NB4 (cell line): Measurements from ENCODE around the gene CYTH3.

Experiments
- DNase-seq: peaks from one replicate; pipeline ENCODE4 v3.0.0; 2010; ENCODE audit warnings: low read depth
- H3K4me3 ChIP-seq: one replicate; pipeline ENCODE4 v1.5.1; 2011; ENCODE audit warnings: mild to moderate bottlenecking, low read depth, low read length, moderate library complexity
- CTCF ChIP-seq: IDR thresholded peaks from one replicate; pipeline ENCODE4 v1.5.1; 2012; ENCODE audit warnings: low read depth, low read length
- MAX ChIP-seq: IDR thresholded peaks from 2 replicates; pipeline ENCODE4 v1.6.1; 2011; ENCODE audit warnings: low read depth, low read length
- MYC ChIP-seq: IDR thresholded peaks from 2 replicates; pipeline ENCODE4 v1.6.1; 2011; ENCODE audit warnings: low read depth, low read length
- POLR2A ChIP-seq: IDR thresholded peaks from 2 replicates; pipeline ENCODE4 v1.6.1; 2011; ENCODE audit warnings: mild to moderate bottlenecking; ENCODE audit not compliant: insufficient read length; ENCODE audit errors: extremely low read depth

Gene CYTH3

GRCh38 chr7:6273380-6273837 lies 985 bp upstream of the CYTH3 start:
- no peak overlapping the region for H3K4me3 ChIP-seq
- TF ChIP-seq MYC (no peak), POLR2A (no peak), CTCF (no peak), MAX (no peak)
- no peak for DNase-seq

- DNase-seq = peak; percentile 65
- TF ChIP-seq MAX (peak; percentile 17; the same call in 1 of the 2 replicates), MYC (no peak), CTCF (no peak)
- peak overlapping the region; percentile 73 for H3K4me3 ChIP-seq
These were observed 557 bp downstream of the CYTH3 start for GRCh38 chr7:6271694-6272440.

- DNase-seq = peak; percentile 49
- TF ChIP-seq POLR2A (no peak), MYC (no peak), MAX (no peak), CTCF (no peak)
- H3K4me3 ChIP-seq = peak overlapping the region; percentile 73
These were observed 1.3 kb downstream of the CYTH3 start for GRCh38 chr7:6271060-6271658.

- no peak overlapping the region for H3K4me3 ChIP-seq
- TF ChIP-seq POLR2A (no peak), CTCF (no peak), MAX (no peak), MYC (no peak)
- DNase-seq = peak; percentile 42
These were observed 2.9 kb downstream of the CYTH3 start for GRCh38 chr7:6269527-6269926.

GRCh38 chr7:6268907-6269306 lies 3.5 kb downstream of the CYTH3 start:
- no peak overlapping the region for H3K4me3 ChIP-seq

More at GRCh38 chr7:6268907-6269306, 3.5 kb downstream of the CYTH3 start:
- no peak for DNase-seq
- no peak for TF ChIP-seq POLR2A
- no peak for TF ChIP-seq MAX
- no peak for TF ChIP-seq CTCF
- TF ChIP-seq MYC = no peak
